HepG2 (cell line): ENCODE data around the gene RTEL1. TPM values are rescaled to one million over a fixed set of nuclear protein-coding genes. Genes with fewer than 3 reads are reported as not detected.
A peak's percentile ranks its signal among the peaks of the same experiment; 100 is the strongest.

Source experiments
- IKZF1 ChIP-seq: fragments of 450-650 bp; IDR thresholded peaks from 2 replicates; pipeline ENCODE4 v1.7.1; 2016
- RBAK ChIP-seq: sonication (generic); formaldehyde crosslinking; IDR thresholded peaks from 2 replicates; pipeline ENCODE4 v1.5.1; 2020; ENCODE audit warnings: mild to moderate bottlenecking, missing genetic modification reagents
- ZNF160 ChIP-seq: sonication (generic); formaldehyde crosslinking; IDR thresholded peaks from 2 replicates; pipeline ENCODE4 v1.8.0; 2022; ENCODE audit warnings: mild to moderate bottlenecking, inconsistent platforms, missing genetic modification reagents
- ZNF75D ChIP-seq: sonication (generic); formaldehyde crosslinking; IDR thresholded peaks from 2 replicates; pipeline ENCODE4 v1.8.1; 2023; ENCODE audit warnings: missing genetic modification reagents, mild to moderate bottlenecking, borderline replicate concordance
- ZNF883 ChIP-seq: sonication (generic); formaldehyde crosslinking; IDR thresholded peaks from 2 replicates; pipeline ENCODE4 v1.5.1; 2020; ENCODE audit warnings: mild to moderate bottlenecking, missing genetic modification reagents; ENCODE audit errors: not compliant biosample characterization
- polyA plus RNA-seq, 8 experiments: library from polyadenylated mRNA; depleted of rRNA in 3 of 8; stranded (reverse) in 7 of 8; unstranded in 1 of 8; fragments of >200 nt; fragmentation: Illumina TruSeq in 4 of 8; extraction: Trizol in 4 of 8; gene quantifications; 2 replicates each; pipeline versions ENCODE4 v1.2.1 to v1.2.3, GENCODE V29; 2011 to 2016; ENCODE audit warnings: low read depth in 4 of 8, missing spikeins in 1 of 8, mixed read lengths in 1 of 8; ENCODE audit not compliant: insufficient read depth in 1 of 8
- total RNA-seq, 5 experiments: library from RNA; depleted of rRNA; stranded (reverse); fragments of >200 nt; fragmentation: Illumina TruSeq; extraction: Trizol; gene quantifications; 2 replicates each; pipeline ENCODE4 v1.2.3, GENCODE V29; 2016; ENCODE audit warnings: low read depth in 1 of 5
- TF ChIP-seq, protein P1 (sequence below): sonication (generic); formaldehyde crosslinking; IDR thresholded peaks from 2 replicates; pipeline ENCODE4 v1.4.0; 2020; ENCODE audit warnings: mild to moderate bottlenecking, missing genetic modification reagents, borderline replicate concordance
- TF ChIP-seq, protein P2 (sequence below): sonication (generic); formaldehyde crosslinking; IDR thresholded peaks from 2 replicates; pipeline ENCODE4 v1.4.0; 2020; ENCODE audit warnings: missing genetic modification reagents
- TF ChIP-seq, protein P3 (sequence below): sonication (generic); formaldehyde crosslinking; IDR thresholded peaks from one replicate; pipeline ENCODE4 v1.5.1; 2020; ENCODE audit warnings: mild to moderate bottlenecking, missing genetic modification reagents; ENCODE audit errors: not compliant biosample characterization
- TF ChIP-seq, protein P4 (sequence below): sonication (generic); formaldehyde crosslinking; IDR thresholded peaks from 2 replicates; pipeline ENCODE4 v1.5.1; 2020; ENCODE audit warnings: missing genetic modification reagents, mild to moderate bottlenecking, borderline replicate concordance
- TF ChIP-seq, protein P5 (sequence below): IDR thresholded peaks from 2 replicates; pipeline ENCODE4 v1.6.1; 2016; ENCODE audit warnings: missing genetic modification reagents, missing compliant biosample characterization
- TF ChIP-seq, protein P6 (sequence below): sonication (generic); formaldehyde crosslinking; IDR thresholded peaks from 2 replicates; pipeline ENCODE4 v1.5.1; 2020; ENCODE audit warnings: missing genetic modification reagents, mild to moderate bottlenecking, borderline replicate concordance

The RTEL1 gene
- total and polyA plus RNA-seq, 2 of the 13 experiments (the other 11 are each of a cell fraction or from before 2014, with no cell fraction given): 21.8 to 36.4 TPM

DNA sequence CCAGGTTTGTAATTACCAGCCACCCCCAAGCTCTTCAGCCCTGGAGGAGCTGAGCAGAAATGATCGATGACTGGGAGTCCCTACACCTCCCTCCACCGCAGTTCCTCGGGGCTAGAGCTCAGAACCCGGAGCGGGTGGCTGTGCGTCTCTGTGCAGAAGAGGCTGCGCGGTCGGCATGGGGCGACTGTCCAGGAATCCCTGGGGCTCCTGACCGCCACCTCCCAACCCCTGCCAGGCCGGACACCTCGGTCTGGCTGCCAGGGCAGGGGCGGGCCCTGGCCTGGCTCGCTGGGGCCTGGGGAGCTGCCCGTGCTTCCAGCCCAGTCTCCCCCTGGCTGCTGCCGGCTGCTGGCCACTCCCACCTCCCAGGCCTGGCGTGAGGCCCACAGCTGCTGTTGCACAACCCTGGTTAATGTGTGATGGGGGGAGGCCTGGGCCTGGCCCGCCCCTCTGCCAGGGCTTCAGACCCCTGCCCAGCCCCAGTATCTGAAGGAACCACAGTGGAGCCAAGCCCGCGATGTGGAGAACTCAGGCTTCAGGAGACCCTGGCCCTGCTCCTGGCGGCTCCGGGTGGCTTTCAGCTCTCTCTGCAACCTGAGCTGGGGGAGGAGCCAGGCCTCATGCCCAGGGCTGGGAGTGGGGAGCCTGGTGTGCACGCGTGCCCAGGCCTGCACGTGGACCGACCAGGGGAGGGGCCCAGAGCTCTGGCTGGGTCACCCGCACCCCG, 82.7 kb downstream of the RTEL1 start (continued):
- TF ChIP-seq, protein P1, sequence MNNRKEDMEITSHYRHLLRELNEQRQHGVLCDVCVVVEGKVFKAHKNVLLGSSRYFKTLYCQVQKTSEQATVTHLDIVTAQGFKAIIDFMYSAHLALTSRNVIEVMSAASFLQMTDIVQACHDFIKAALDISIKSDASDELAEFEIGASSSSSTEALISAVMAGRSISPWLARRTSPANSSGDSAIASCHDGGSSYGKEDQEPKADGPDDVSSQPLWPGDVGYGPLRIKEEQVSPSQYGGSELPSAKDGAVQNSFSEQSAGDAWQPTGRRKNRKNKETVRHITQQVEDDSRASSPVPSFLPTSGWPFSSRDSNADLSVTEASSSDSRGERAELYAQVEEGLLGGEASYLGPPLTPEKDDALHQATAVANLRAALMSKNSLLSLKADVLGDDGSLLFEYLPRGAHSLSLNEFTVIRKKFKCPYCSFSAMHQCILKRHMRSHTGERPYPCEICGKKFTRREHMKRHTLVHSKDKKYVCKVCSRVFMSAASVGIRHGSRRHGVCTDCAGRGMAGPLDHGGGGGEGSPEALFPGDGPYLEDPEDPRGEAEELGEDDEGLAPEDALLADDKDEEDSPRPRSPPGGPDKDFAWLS (CRISPR knock-in tag): 0 out of 2 replicates have a peak, but pooled peaks have one; percentile 8
- no peak for TF ChIP-seq ZNF75D (CRISPR knock-in tag)
- peak; percentile 99 for TF ChIP-seq ZNF883 (CRISPR knock-in tag)
- TF ChIP-seq, protein P2, sequence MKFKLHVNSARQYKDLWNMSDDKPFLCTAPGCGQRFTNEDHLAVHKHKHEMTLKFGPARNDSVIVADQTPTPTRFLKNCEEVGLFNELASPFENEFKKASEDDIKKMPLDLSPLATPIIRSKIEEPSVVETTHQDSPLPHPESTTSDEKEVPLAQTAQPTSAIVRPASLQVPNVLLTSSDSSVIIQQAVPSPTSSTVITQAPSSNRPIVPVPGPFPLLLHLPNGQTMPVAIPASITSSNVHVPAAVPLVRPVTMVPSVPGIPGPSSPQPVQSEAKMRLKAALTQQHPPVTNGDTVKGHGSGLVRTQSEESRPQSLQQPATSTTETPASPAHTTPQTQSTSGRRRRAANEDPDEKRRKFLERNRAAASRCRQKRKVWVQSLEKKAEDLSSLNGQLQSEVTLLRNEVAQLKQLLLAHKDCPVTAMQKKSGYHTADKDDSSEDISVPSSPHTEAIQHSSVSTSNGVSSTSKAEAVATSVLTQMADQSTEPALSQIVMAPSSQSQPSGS (CRISPR knock-in tag): peak; percentile 95
- TF ChIP-seq, protein P3, sequence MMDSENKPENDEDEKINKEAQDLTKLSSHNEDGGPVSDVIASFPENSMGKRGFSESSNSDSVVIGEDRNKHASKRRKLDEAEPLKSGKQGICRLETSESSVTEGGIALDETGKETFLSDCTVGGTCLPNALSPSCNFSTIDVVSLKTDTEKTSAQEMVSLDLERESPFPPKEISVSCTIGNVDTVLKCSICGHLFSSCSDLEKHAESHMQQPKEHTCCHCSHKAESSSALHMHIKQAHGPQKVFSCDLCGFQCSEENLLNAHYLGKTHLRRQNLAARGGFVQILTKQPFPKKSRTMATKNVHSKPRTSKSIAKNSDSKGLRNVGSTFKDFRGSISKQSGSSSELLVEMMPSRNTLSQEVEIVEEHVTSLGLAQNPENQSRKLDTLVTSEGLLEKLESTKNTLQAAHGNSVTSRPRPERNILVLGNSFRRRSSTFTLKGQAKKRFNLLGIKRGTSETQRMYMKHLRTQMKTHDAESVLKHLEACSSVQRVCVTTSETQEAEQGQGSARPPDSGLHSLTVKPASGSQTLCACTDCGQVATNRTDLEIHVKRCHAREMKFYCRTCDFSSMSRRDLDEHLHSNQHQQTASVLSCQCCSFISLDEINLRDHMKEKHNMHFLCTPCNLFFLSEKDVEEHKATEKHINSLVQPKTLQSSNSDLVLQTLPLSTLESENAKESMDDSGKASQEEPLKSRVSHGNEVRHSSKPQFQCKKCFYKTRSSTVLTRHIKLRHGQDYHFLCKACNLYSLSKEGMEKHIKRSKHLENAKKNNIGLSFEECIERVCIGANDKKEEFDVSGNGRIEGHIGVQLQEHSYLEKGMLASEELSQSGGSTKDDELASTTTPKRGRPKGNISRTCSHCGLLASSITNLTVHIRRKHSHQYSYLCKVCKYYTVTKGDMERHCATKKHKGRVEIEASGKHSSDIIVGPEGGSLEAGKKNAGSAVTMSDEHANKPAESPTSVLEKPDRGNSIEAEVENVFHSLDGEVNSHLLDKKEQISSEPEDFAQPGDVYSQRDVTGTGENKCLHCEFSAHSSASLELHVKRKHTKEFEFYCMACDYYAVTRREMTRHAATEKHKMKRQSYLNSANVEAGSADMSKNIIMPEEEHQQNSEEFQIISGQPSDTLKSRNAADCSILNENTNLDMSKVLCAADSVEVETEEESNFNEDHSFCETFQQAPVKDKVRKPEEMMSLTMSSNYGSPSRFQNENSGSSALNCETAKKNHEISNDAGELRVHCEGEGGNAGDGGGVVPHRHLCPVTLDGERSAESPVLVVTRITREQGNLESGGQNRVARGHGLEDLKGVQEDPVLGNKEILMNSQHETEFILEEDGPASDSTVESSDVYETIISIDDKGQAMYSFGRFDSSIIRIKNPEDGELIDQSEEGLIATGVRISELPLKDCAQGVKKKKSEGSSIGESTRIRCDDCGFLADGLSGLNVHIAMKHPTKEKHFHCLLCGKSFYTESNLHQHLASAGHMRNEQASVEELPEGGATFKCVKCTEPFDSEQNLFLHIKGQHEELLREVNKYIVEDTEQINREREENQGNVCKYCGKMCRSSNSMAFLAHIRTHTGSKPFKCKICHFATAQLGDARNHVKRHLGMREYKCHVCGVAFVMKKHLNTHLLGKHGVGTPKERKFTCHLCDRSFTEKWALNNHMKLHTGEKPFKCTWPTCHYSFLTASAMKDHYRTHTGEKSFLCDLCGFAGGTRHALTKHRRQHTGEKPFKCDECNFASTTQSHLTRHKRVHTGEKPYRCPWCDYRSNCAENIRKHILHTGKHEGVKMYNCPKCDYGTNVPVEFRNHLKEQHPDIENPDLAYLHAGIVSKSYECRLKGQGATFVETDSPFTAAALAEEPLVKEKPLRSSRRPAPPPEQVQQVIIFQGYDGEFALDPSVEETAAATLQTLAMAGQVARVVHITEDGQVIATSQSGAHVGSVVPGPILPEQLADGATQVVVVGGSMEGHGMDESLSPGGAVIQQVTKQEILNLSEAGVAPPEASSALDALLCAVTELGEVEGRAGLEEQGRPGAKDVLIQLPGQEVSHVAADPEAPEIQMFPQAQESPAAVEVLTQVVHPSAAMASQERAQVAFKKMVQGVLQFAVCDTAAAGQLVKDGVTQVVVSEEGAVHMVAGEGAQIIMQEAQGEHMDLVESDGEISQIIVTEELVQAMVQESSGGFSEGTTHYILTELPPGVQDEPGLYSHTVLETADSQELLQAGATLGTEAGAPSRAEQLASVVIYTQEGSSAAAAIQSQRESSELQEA (CRISPR knock-in tag): peak; percentile 85
- TF ChIP-seq, protein P4, sequence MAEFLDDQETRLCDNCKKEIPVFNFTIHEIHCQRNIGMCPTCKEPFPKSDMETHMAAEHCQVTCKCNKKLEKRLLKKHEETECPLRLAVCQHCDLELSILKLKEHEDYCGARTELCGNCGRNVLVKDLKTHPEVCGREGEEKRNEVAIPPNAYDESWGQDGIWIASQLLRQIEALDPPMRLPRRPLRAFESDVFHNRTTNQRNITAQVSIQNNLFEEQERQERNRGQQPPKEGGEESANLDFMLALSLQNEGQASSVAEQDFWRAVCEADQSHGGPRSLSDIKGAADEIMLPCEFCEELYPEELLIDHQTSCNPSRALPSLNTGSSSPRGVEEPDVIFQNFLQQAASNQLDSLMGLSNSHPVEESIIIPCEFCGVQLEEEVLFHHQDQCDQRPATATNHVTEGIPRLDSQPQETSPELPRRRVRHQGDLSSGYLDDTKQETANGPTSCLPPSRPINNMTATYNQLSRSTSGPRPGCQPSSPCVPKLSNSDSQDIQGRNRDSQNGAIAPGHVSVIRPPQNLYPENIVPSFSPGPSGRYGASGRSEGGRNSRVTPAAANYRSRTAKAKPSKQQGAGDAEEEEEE (CRISPR knock-in tag): peak; percentile 87
- TF ChIP-seq ZNF160 (CRISPR knock-in tag): peak; percentile 85; the same call in 1 of the 2 replicates
- TF ChIP-seq RBAK: no peak
- TF ChIP-seq IKZF1: no peak
- TF ChIP-seq, protein P5, sequence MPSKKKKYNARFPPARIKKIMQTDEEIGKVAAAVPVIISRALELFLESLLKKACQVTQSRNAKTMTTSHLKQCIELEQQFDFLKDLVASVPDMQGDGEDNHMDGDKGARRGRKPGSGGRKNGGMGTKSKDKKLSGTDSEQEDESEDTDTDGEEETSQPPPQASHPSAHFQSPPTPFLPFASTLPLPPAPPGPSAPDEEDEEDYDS (CRISPR knock-in tag): peak; percentile 96
- TF ChIP-seq, protein P6, sequence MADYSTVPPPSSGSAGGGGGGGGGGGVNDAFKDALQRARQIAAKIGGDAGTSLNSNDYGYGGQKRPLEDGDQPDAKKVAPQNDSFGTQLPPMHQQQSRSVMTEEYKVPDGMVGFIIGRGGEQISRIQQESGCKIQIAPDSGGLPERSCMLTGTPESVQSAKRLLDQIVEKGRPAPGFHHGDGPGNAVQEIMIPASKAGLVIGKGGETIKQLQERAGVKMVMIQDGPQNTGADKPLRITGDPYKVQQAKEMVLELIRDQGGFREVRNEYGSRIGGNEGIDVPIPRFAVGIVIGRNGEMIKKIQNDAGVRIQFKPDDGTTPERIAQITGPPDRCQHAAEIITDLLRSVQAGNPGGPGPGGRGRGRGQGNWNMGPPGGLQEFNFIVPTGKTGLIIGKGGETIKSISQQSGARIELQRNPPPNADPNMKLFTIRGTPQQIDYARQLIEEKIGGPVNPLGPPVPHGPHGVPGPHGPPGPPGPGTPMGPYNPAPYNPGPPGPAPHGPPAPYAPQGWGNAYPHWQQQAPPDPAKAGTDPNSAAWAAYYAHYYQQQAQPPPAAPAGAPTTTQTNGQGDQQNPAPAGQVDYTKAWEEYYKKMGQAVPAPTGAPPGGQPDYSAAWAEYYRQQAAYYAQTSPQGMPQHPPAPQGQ (CRISPR knock-in tag): peak; percentile 40; the same call in 1 of the 2 replicates
